Measurements from ENCODE around the gene TXNL4A. TPM values are rescaled to one million over a fixed set of nuclear protein-coding genes. Genes with fewer than 3 reads are reported as not detected.

The TXNL4A gene, protein sequence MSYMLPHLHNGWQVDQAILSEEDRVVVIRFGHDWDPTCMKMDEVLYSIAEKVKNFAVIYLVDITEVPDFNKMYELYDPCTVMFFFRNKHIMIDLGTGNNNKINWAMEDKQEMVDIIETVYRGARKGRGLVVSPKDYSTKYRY
- 38.7 TPM for total RNA-seq

DNA sequence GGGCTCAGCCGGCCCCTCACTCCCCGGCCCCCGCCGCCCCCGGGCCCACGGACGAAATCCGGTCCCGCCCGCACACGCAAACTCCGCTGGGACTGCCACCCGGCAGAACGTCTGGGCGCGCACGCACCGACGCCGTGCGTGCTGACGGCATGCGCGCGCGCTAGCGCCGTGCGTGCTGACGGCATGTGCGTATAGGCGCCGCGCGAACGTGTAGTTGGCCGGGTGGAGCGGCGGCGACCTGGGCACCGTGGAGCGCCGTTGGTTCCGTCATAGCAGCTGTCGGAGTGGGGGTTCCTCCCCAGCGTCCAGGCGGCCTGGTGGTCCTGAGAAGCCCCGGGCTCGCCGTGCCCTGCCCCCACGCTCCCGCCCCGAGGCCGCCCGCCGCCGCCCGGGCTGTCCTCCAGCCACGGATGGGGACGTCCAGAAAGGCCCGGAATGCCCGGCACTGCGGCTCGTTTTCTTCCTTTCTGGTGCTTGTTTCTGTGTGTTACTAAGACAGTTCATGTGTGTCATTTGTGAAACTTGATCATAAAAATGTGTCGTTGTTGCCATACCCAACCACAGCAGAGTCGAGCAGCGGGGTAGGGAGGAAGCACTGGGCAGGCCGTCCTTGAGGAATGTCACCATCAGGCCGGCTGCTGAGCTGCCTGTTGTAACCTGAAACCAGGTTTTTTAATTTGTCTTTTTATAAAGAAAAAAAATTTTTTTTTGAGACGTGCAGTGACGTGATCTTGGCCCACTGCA, at the start of gene TXNL4A:
Gene TXNL4A (minus strand): TSS at position 113 of the 744 bp plus-strand sequence. CDS start 171 bp downstream, outside the sequence.

GRCh38 chr18:80034068-80034851, 45.9 kb upstream of the TXNL4A start, which contains the start of gene RBFA:
TSS of gene RBFA (plus strand) at chr18:80034434. CDS start at chr18:80034496, 62 bp downstream.

DNA sequence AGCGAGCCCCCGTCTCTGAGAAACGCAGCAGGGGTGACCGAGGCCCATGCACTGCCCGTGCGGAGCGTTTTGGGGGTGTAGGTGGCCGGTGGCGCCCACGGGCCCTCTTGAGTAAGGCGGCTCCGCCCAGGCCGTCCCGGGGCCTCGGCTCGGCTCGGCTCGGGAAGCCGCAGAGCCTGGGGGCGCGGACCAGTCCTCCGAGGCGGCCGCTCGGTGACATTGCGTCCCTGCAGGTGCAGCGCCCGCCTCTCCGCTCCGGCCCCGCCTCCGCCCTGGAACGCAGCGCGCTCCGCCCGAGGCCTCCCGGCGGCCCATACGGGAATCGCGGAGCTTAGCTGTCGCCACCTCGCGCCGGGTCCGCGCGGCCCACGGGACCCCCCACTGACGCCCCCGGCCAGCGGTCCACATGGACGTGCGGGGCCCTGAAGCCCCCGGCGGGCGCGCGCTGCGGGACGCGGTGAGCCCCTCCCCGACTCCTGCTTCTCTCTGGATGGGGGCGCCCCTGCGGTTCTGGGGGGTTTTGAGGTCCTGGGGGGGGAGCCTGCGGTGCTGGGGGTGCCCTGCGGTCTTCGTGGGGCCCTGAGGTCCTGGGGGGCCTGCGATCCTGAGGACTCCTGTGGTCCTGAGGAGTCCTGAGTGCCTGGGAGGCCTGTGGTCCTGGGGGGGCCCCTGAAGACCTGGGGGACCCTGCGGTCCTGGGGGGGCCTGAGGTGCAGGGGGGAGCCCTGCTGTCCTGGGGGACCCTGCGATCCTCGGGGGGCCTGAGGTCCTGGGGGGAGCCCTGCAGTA, 23.8 kb downstream of the TXNL4A start, which contains the start of gene HSBP1L1:
Gene HSBP1L1 (plus strand): TSS at position 314 of the 789 bp plus-strand sequence. CDS start 93 bp downstream, at position 407.

GRCh38 chr18:79951545-79952455, 36.6 kb downstream of the TXNL4A start, which contains the start of gene SLC66A2:
TSS of gene SLC66A2 (minus strand) at chr18:79951653. CDS start at chr18:79950926, 727 bp downstream.

Other genes starting within 250 kb of the TXNL4A start
- 1.4 TPM for gene KCNG2, start 190.6 kb downstream of the TXNL4A start, total RNA-seq
- gene SLC66A2, start 36.9 kb downstream of the TXNL4A start, total RNA-seq: 34.2 TPM
- 13.0 TPM for gene HSBP1L1, start 23.9 kb downstream of the TXNL4A start, total RNA-seq
- gene RBFA, start 45.9 kb upstream of the TXNL4A start, total RNA-seq: 44.6 TPM
- 21.0 TPM for gene ADNP2, start 120.7 kb upstream of the TXNL4A start, total RNA-seq

Measured in metanephros (tissue), 1 donor.